ENCODE data around the gene PATE4.

PATE4 gene

GRCh38 chr11:125872138-125872491, 39.0 kb downstream of the PATE4 start:
- Histone ChIP-seq H2AK5ac (ENCODE audit: low read length, severe bottlenecking) (no peak overlapping the region), H3K9ac (ENCODE audit: low read length) (no peak overlapping the region), H4K8ac (ENCODE audit: low read length) (no peak overlapping the region), H3K14ac (ENCODE audit: low read length in 2 of 2) (no peak overlapping the region), H3K27ac (ENCODE audit: low read length, poor library complexity, severe bottlenecking) (no peak overlapping the region), H3K18ac (ENCODE audit: low read depth in 1 of 2, low read length in 2 of 2) (no peak overlapping the region), H2BK5ac (ENCODE audit: low read depth, low read length, poor library complexity, severe bottlenecking) (no peak overlapping the region), H3K4me3 (ENCODE audit: insufficient read depth in 1 of 2, low read depth in 1 of 2, low read length in 2 of 2) (no peak overlapping the region), H4K91ac (ENCODE audit: low read length) (no peak overlapping the region), H3K9me3 (ENCODE audit: control insufficient read depth, low read length) (no peaks in the 10 kb centered on the region), H2BK120ac (ENCODE audit: low read depth, low read length) (no peak overlapping the region), H2AFZ (ENCODE audit: low read depth, low read length) (no peak overlapping the region), H3K23ac (ENCODE audit: low read length in 2 of 2) (no peak overlapping the region), H3K4ac (ENCODE audit: low read depth in 1 of 2, low read length in 2 of 2) (no peak overlapping the region), H3K27me3 (ENCODE audit: control insufficient read depth in 1 of 2, insufficient read depth in 1 of 2, low read length in 2 of 2) (peaks cover 0 to 19% of the 10 kb centered on the region in 2 experiments), H3K4me2 (ENCODE audit: low read length, poor library complexity, severe bottlenecking) (no peak overlapping the region), H3K79me1 (replicated peaks; ENCODE audit: low read length, poor library complexity, severe bottlenecking) (no peaks in the 10 kb centered on the region), H2BK12ac (ENCODE audit: low read length in 2 of 2) (no peak overlapping the region), H3K4me1 (ENCODE audit: control insufficient read depth, insufficient read depth, low read depth, low read length) (no peaks in the 10 kb centered on the region), H3K36me3 (ENCODE audit: control insufficient read depth in 1 of 2, insufficient read depth in 2 of 2, low read depth in 1 of 2, low read length in 2 of 2) (no peaks in the 10 kb centered on the region), H2BK15ac (ENCODE audit: low read depth, poor library complexity, severe bottlenecking) (no peak overlapping the region)
- no peak for DNase-seq

DNA sequence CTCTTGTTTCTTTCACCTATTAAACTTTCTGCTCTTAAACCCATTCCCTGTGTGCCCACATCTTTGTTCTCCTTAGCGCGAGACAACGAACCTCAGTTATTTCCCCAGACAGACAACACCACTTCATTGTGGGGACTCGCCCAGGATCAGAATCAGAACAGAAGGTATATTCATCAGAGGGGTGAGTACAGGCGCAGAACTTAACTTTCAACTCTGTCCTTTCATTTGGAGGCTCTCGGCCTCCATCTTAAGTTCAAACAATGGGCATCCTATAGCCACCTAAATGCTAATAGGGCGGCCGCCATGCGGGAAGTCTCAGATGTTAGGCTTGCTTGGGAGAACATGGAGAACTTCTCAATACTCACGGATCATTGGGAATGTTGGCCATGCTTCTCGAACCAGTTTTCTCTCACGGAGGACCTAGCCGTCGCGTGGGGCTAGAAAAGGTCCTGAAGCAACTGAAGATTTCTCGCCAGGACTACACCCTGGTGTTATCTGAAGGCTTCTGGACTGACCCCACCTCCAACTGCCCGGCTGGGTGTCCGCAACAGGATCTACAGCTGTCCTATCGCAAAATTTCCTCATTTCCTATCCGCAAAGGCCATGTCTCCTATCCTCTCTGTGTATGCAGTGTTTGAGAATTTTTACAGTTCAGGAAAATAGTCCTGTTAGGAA, 40.9 kb downstream of the PATE4 start:
- no peak for DNase-seq
- peaks cover 0 to 9% of the 10 kb centered on the region in 2 experiments for H3K27me3 ChIP-seq (ENCODE audit: control insufficient read depth in 1 of 2, insufficient read depth in 1 of 2, low read length in 2 of 2)

GRCh38 chr11:125874556-125875124, 41.5 kb downstream of the PATE4 start:
- no peaks in the 10 kb centered on the region for H3K36me3 ChIP-seq (ENCODE audit: control insufficient read depth in 1 of 2, insufficient read depth in 2 of 2, low read depth in 1 of 2, low read length in 2 of 2)
- no peak overlapping the region for H2BK15ac ChIP-seq (ENCODE audit: low read depth, poor library complexity, severe bottlenecking)
- no peaks in the 10 kb centered on the region for H3K9me3 ChIP-seq (ENCODE audit: control insufficient read depth, low read length)
- no peak overlapping the region for H3K23ac ChIP-seq (ENCODE audit: low read length in 2 of 2)
- no peak overlapping the region for H2BK5ac ChIP-seq (ENCODE audit: low read depth, low read length, poor library complexity, severe bottlenecking)
- H3K18ac ChIP-seq (ENCODE audit: low read depth in 1 of 2, low read length in 2 of 2) = no peak overlapping the region
- H4K91ac ChIP-seq (ENCODE audit: low read length) = no peak overlapping the region
- peak overlapping the region; percentile 48 for H3K9ac ChIP-seq (ENCODE audit: low read length)
- H4K8ac ChIP-seq (ENCODE audit: low read length) = no peak overlapping the region
- H3K79me1 ChIP-seq (replicated peaks; ENCODE audit: low read length, poor library complexity, severe bottlenecking) = no peaks in the 10 kb centered on the region
- no peak overlapping the region for H3K27ac ChIP-seq (ENCODE audit: low read length, poor library complexity, severe bottlenecking)
- H2BK120ac ChIP-seq (ENCODE audit: low read depth, low read length) = no peak overlapping the region
- no peak overlapping the region for H3K4me2 ChIP-seq (ENCODE audit: low read length, poor library complexity, severe bottlenecking)
- H2AK5ac ChIP-seq (ENCODE audit: low read length, severe bottlenecking) = no peak overlapping the region
- H3K4me1 ChIP-seq (ENCODE audit: control insufficient read depth, insufficient read depth, low read depth, low read length) = no peaks in the 10 kb centered on the region
- peaks cover 0 to 7% of the 10 kb centered on the region in 2 experiments for H3K27me3 ChIP-seq (ENCODE audit: control insufficient read depth in 1 of 2, insufficient read depth in 1 of 2, low read length in 2 of 2)
- DNase-seq = peak; percentile 70
- peak overlapping the region in 1 of 2 experiments; percentile 63 for H3K4me3 ChIP-seq (ENCODE audit: insufficient read depth in 1 of 2, low read depth in 1 of 2, low read length in 2 of 2)
- no peak overlapping the region for H2AFZ ChIP-seq (ENCODE audit: low read depth, low read length)
- 2% methylated on average over 7 of the region's 8 CpGs for WGBS
- H3K14ac ChIP-seq (ENCODE audit: low read length in 2 of 2) = no peak overlapping the region
- H2BK12ac ChIP-seq (ENCODE audit: low read length in 2 of 2) = no peak overlapping the region
- H3K4ac ChIP-seq (ENCODE audit: low read depth in 1 of 2, low read length in 2 of 2) = no peak overlapping the region

More for the DNA sequence above, 40.9 kb downstream of the PATE4 start:
- Histone ChIP-seq H4K8ac (ENCODE audit: low read length) (no peak overlapping the region), H2BK15ac (ENCODE audit: low read depth, poor library complexity, severe bottlenecking) (no peak overlapping the region), H3K79me1 (replicated peaks; ENCODE audit: low read length, poor library complexity, severe bottlenecking) (no peaks in the 10 kb centered on the region), H3K4me1 (ENCODE audit: control insufficient read depth, insufficient read depth, low read depth, low read length) (no peaks in the 10 kb centered on the region), H2BK5ac (ENCODE audit: low read depth, low read length, poor library complexity, severe bottlenecking) (no peak overlapping the region), H3K14ac (ENCODE audit: low read length in 2 of 2) (no peak overlapping the region), H3K27ac (ENCODE audit: low read length, poor library complexity, severe bottlenecking) (no peak overlapping the region), H2AK5ac (ENCODE audit: low read length, severe bottlenecking) (no peak overlapping the region), H3K4me3 (ENCODE audit: insufficient read depth in 1 of 2, low read depth in 1 of 2, low read length in 2 of 2) (peak overlapping the region in 1 of 2 experiments; percentile 63), H3K18ac (ENCODE audit: low read depth in 1 of 2, low read length in 2 of 2) (no peak overlapping the region), H3K9ac (ENCODE audit: low read length) (peak overlapping the region; percentile 48), H3K4ac (ENCODE audit: low read depth in 1 of 2, low read length in 2 of 2) (no peak overlapping the region), H3K9me3 (ENCODE audit: control insufficient read depth, low read length) (no peaks in the 10 kb centered on the region), H3K23ac (ENCODE audit: low read length in 2 of 2) (no peak overlapping the region), H4K91ac (ENCODE audit: low read length) (no peak overlapping the region), H2BK120ac (ENCODE audit: low read depth, low read length) (no peak overlapping the region), H3K36me3 (ENCODE audit: control insufficient read depth in 1 of 2, insufficient read depth in 2 of 2, low read depth in 1 of 2, low read length in 2 of 2) (no peaks in the 10 kb centered on the region), H2BK12ac (ENCODE audit: low read length in 2 of 2) (no peak overlapping the region), H2AFZ (ENCODE audit: low read depth, low read length) (no peak overlapping the region), H3K4me2 (ENCODE audit: low read length, poor library complexity, severe bottlenecking) (no peak overlapping the region)
- 90% methylated on average over 16 of the region's 20 CpGs for WGBS

GRCh38 chr11:125881291-125881690, 48.2 kb downstream of the PATE4 start:
- WGBS = 31% methylated on average over 1 of the region's 1 CpG
- H2BK15ac ChIP-seq (ENCODE audit: low read depth, poor library complexity, severe bottlenecking) = no peak overlapping the region
- no peak for DNase-seq

More at GRCh38 chr11:125881291-125881690, 48.2 kb downstream of the PATE4 start:
- Histone ChIP-seq H3K79me1 (replicated peaks; ENCODE audit: low read length, poor library complexity, severe bottlenecking) (no peaks in the 10 kb centered on the region), H2AFZ (ENCODE audit: low read depth, low read length) (no peak overlapping the region), H2BK5ac (ENCODE audit: low read depth, low read length, poor library complexity, severe bottlenecking) (no peak overlapping the region), H3K4me3 (ENCODE audit: insufficient read depth in 1 of 2, low read depth in 1 of 2, low read length in 2 of 2) (no peak overlapping the region), H3K9ac (ENCODE audit: low read length) (no peak overlapping the region), H3K9me3 (ENCODE audit: control insufficient read depth, low read length) (no peaks in the 10 kb centered on the region), H2AK5ac (ENCODE audit: low read length, severe bottlenecking) (no peak overlapping the region), H3K27me3 (ENCODE audit: control insufficient read depth in 1 of 2, insufficient read depth in 1 of 2, low read length in 2 of 2) (peaks cover 0 to 7% of the 10 kb centered on the region in 2 experiments), H3K4me1 (ENCODE audit: control insufficient read depth, insufficient read depth, low read depth, low read length) (no peaks in the 10 kb centered on the region), H2BK12ac (ENCODE audit: low read length in 2 of 2) (no peak overlapping the region), H3K4me2 (ENCODE audit: low read length, poor library complexity, severe bottlenecking) (no peak overlapping the region), H3K36me3 (ENCODE audit: control insufficient read depth in 1 of 2, insufficient read depth in 2 of 2, low read depth in 1 of 2, low read length in 2 of 2) (no peaks in the 10 kb centered on the region), H3K4ac (ENCODE audit: low read depth in 1 of 2, low read length in 2 of 2) (no peak overlapping the region), H4K91ac (ENCODE audit: low read length) (no peak overlapping the region), H3K18ac (ENCODE audit: low read depth in 1 of 2, low read length in 2 of 2) (no peak overlapping the region), H3K14ac (ENCODE audit: low read length in 2 of 2) (no peak overlapping the region), H4K8ac (ENCODE audit: low read length) (no peak overlapping the region), H3K23ac (ENCODE audit: low read length in 2 of 2) (no peak overlapping the region), H2BK120ac (ENCODE audit: low read depth, low read length) (no peak overlapping the region), H3K27ac (ENCODE audit: low read length, poor library complexity, severe bottlenecking) (no peak overlapping the region)
